GM21619 (cell line): ENCODE results near the gene PPY.
"Not testable (repeated sequence)": the region's sequence is repeated elsewhere in the genome, so short reads cannot be mapped to it uniquely, and the experiment has no call there.

ENCODE experiments used
- ATAC-seq: cut with Tn5 transposase; IDR thresholded peaks from one replicate; pipeline ENCODE4 v1.9.1; 2021; ENCODE audit not compliant: unreplicated experiment

PPY gene

GRCh38 chr17:43932923-43933322 is 9.4 kb downstream of the PPY start:
- ATAC-seq: no peak

- no peak for ATAC-seq
Measured at GRCh38 chr17:43932357-43932756, 9.9 kb downstream of the PPY start.

GRCh38 chr17:43931062-43931571 is 11.2 kb downstream of the PPY start:
- ATAC-seq: no peak

- ATAC-seq: no peak
Measured at GRCh38 chr17:43928609-43929008, 13.7 kb downstream of the PPY start.

- not testable (repeated sequence) for ATAC-seq
Measured at GRCh38 chr17:43927929-43928328, 14.3 kb downstream of the PPY start.

- no peak for ATAC-seq
Measured at GRCh38 chr17:43927060-43927864, 15.0 kb downstream of the PPY start.

GRCh38 chr17:43924558-43924957 is 17.7 kb downstream of the PPY start:
- ATAC-seq: no peak

- ATAC-seq: no peak
Measured at GRCh38 chr17:43920500-43921095, 21.7 kb downstream of the PPY start.

GRCh38 chr17:43918026-43918389 is 24.3 kb downstream of the PPY start:
- ATAC-seq: no peak

- no peak for ATAC-seq
Measured at GRCh38 chr17:43917348-43918025, 24.8 kb downstream of the PPY start.

- ATAC-seq: no peak
Measured at GRCh38 chr17:43917016-43917347, 25.3 kb downstream of the PPY start.

- ATAC-seq: no peak
Measured at GRCh38 chr17:43916385-43916784, 25.9 kb downstream of the PPY start.

GRCh38 chr17:43915559-43915958 is 26.7 kb downstream of the PPY start:
- ATAC-seq: no peak

- ATAC-seq: no peak
Measured at GRCh38 chr17:43914451-43914850, 27.8 kb downstream of the PPY start.

GRCh38 chr17:43913584-43913983 is 28.7 kb downstream of the PPY start:
- ATAC-seq: no peak

- no peak for ATAC-seq
Measured at GRCh38 chr17:43912635-43913304, 29.5 kb downstream of the PPY start.

- ATAC-seq: no peak
Measured at GRCh38 chr17:43911904-43912303, 30.4 kb downstream of the PPY start.

- no peak for ATAC-seq
Measured at GRCh38 chr17:43909537-43910231, 32.6 kb downstream of the PPY start.

GRCh38 chr17:43907998-43908721 is 34.1 kb downstream of the PPY start:
- no peak for ATAC-seq

- no peak for ATAC-seq
Measured at GRCh38 chr17:43907425-43907981, 34.8 kb downstream of the PPY start, which contains the start of gene MPP2. TSS of gene MPP2 (minus strand) at chr17:43907536. CDS start at chr17:43904460, 3,076 bp downstream.
